IMR-90 (cell line): Measurements from ENCODE around the gene CST9L. TPM values are rescaled to one million over a fixed set of nuclear protein-coding genes. Genes with fewer than 3 reads are reported as not detected.

Source experiments
- ATAC-seq: fragments of 200-7000 bp; cut with Tn5 transposase; 2 replicates; pipeline ENCODE4 v1.9.1; 2020; ENCODE audit warnings: low read depth, mild to moderate bottlenecking, moderate library complexity
- BruUV-seq: library from RNA; stranded (reverse); fragments of 400-500 nt; replicated peaks from 2 replicates; lab custom pipeline; 2021; lab: Mats Ljungman, UMichigan
- CTCF ChIA-PET: fragments of 300-600 bp; formaldehyde crosslinking; extraction: SDS; loops from one replicate; lab custom pipeline; 2021; ENCODE audit warnings: antibody characterized with exemption; lab: Yijun Ruan, JAX
- POLR2A ChIA-PET: fragments of 300-600 bp; sonication (Branson Sonifier 250); formaldehyde crosslinking; loops from one replicate; lab custom pipeline; 2022; ENCODE audit warnings: antibody characterized with exemption; ENCODE audit not compliant: unreplicated experiment; lab: Charles Lee
- DNase-seq: peaks from one replicate; pipeline ENCODE4 v3.0.0; 2013
- H2AFZ ChIP-seq: replicated peaks from 2 replicates; pipeline ENCODE3; 2013; ENCODE audit warnings: low read length, mild to moderate bottlenecking; ENCODE audit not compliant: poor library complexity
- H2AK5ac ChIP-seq: 2 replicates; pipeline ENCODE4 v1.6.1; 2013; ENCODE audit warnings: low read depth, low read length, inconsistent platforms
- H2AK9ac ChIP-seq: replicated peaks from 2 replicates; pipeline ENCODE3; 2013; ENCODE audit warnings: mild to moderate bottlenecking, low read depth, low read length, moderate library complexity; ENCODE audit not compliant: poor library complexity
- H2BK120ac ChIP-seq: 2 replicates; pipeline ENCODE4 v1.6.1; 2013; ENCODE audit warnings: low read depth, low read length, inconsistent platforms
- H2BK15ac ChIP-seq: 3 replicates; pipeline ENCODE4 v1.6.1; 2013; ENCODE audit warnings: low read depth, low read length, inconsistent platforms
- H2BK20ac ChIP-seq: 2 replicates; pipeline ENCODE4 v1.6.1; 2013; ENCODE audit warnings: low read depth, mild to moderate bottlenecking, inconsistent platforms, low read length, moderate library complexity
- H2BK5ac ChIP-seq: 2 replicates; pipeline ENCODE4 v1.6.1; 2013; ENCODE audit warnings: mild to moderate bottlenecking, low read depth, low read length, inconsistent platforms; ENCODE audit not compliant: poor library complexity, severe bottlenecking
- H3K14ac ChIP-seq: replicated peaks from 2 replicates; pipeline ENCODE4 v1.6.1; 2013; ENCODE audit warnings: low read depth, low read length, inconsistent platforms
- H3K18ac ChIP-seq: 2 replicates; pipeline ENCODE4 v1.6.1; 2013; ENCODE audit warnings: low read depth, low read length, control low read depth
- H3K23ac ChIP-seq: 2 replicates; pipeline ENCODE4 v1.6.1; 2013; ENCODE audit warnings: low read depth, low read length, inconsistent platforms
- H3K27ac ChIP-seq: 2 replicates; pipeline ENCODE4 v1.5.1; 2013; ENCODE audit warnings: mild to moderate bottlenecking, control low read depth, low read length; ENCODE audit not compliant: insufficient read depth
- H3K27me3 ChIP-seq: 2 replicates; pipeline ENCODE4 v1.6.1; 2013; ENCODE audit warnings: low read length; ENCODE audit not compliant: control insufficient read depth, insufficient read depth
- H3K36me3 ChIP-seq: 2 replicates; pipeline ENCODE4 v1.6.1; 2013; ENCODE audit warnings: low read length, mixed read lengths; ENCODE audit not compliant: control insufficient read depth, insufficient read depth
- H3K4ac ChIP-seq: 2 replicates; pipeline ENCODE4 v1.6.1; 2013; ENCODE audit warnings: low read depth, low read length, inconsistent platforms
- H3K4me1 ChIP-seq: 2 replicates; pipeline ENCODE4 v1.6.1; 2013; ENCODE audit warnings: low read length, mixed read lengths; ENCODE audit not compliant: control insufficient read depth, insufficient read depth
- H3K4me2 ChIP-seq: 2 replicates; pipeline ENCODE4 v1.6.1; 2013; ENCODE audit warnings: low read depth, mild to moderate bottlenecking, control low read depth, low read length, moderate library complexity
- H3K4me3 ChIP-seq: 2 replicates; pipeline ENCODE4 v1.5.1; 2013; ENCODE audit warnings: low read depth, mild to moderate bottlenecking, control low read depth, low read length, moderate library complexity; ENCODE audit not compliant: insufficient read depth
- H3K56ac ChIP-seq: 2 replicates; pipeline ENCODE4 v1.6.1; 2013; ENCODE audit warnings: low read length, inconsistent platforms; ENCODE audit not compliant: insufficient read depth; ENCODE audit errors: extremely low read depth
- H3K79me1 ChIP-seq, 2 experiments: 2 replicates each; pipeline ENCODE4 v1.6.1; 2013; ENCODE audit warnings: low read length in 2 of 2, inconsistent platforms in 1 of 2, low read depth in 1 of 2
- H3K9ac ChIP-seq: 2 replicates; pipeline ENCODE4 v1.6.1; 2013; ENCODE audit warnings: low read depth, low read length, control low read depth
- H3K9me1 ChIP-seq: 2 replicates; pipeline ENCODE4 v1.6.1; 2013; ENCODE audit warnings: low read length, inconsistent platforms; ENCODE audit not compliant: insufficient read depth
- H3K9me3 ChIP-seq: 2 replicates; pipeline ENCODE4 v1.6.1; 2013; ENCODE audit warnings: low read length; ENCODE audit not compliant: control insufficient read depth, insufficient read depth
- H4K20me1 ChIP-seq: 2 replicates; pipeline ENCODE4 v1.6.1; 2013; ENCODE audit warnings: low read length, inconsistent platforms; ENCODE audit not compliant: insufficient read depth
- H4K5ac ChIP-seq: 2 replicates; pipeline ENCODE4 v1.6.1; 2013; ENCODE audit warnings: mild to moderate bottlenecking, low read depth, low read length, control low read depth
- H4K8ac ChIP-seq, 2 experiments: 2 replicates each; pipeline ENCODE4 v1.6.1; 2013; ENCODE audit warnings: low read depth in 2 of 2, low read length in 2 of 2, control low read depth in 1 of 2, inconsistent platforms in 1 of 2
- H4K91ac ChIP-seq: 2 replicates; pipeline ENCODE4 v1.6.1; 2013; ENCODE audit warnings: low read depth, low read length, inconsistent platforms; ENCODE audit not compliant: insufficient read depth
- CTCF ChIP-seq: conservative IDR thresholded peaks from 2 replicates; pipeline ENCODE4 v1.5.1; 2012; ENCODE audit warnings: mild to moderate bottlenecking, low read depth, low read length, improper control_type of control experiment
- WGBS, 2 experiments: methylation state at CpG; one replicate each; pipeline versions ENCODE4 v1.1.5 to v1.1.7; 2013; ENCODE audit warnings: missing lambda C conversion rate in 2 of 2; ENCODE audit not compliant: insufficient read length in 1 of 2; ENCODE audit errors: extremely low coverage in 2 of 2; 5-methylcytosine and 5-hydroxymethylcytosine counted together
- dilution Hi-C: fragments of 300-500 bp; cut with HindIII; formaldehyde crosslinking; loops from one replicate; pipeline ENCODE4 v1.14.3; 2018; ENCODE audit warnings: low sequenced_read_pairs; ENCODE audit not compliant: unreplicated experiment
- in situ Hi-C: fragments of 300-500 bp; cut with MboI; formaldehyde crosslinking; loops from 3 replicates; pipeline ENCODE4 v1.14.3; 2019; ENCODE audit warnings: low sequenced_read_pairs, inconsistent platforms, mixed read lengths
- intact Hi-C: fragments of 100-400 bp; cut with micrococcal nuclease; formaldehyde crosslinking; loops from 2 replicates; pipeline ENCODE4 v1.10.0; 2022
- polyA plus RNA-seq, 3 experiments: library from polyadenylated mRNA; depleted of rRNA; stranded (reverse); fragments of >200 nt; gene quantifications; 2 replicates each; pipeline ENCODE4 v1.2.3, GENCODE V29; 2012; ENCODE audit warnings: low replicate concordance in 1 of 3
- total RNA-seq: library from RNA; depleted of rRNA; stranded (reverse); fragments of >200 nt; gene quantifications from 2 replicates; pipeline ENCODE4 v1.2.3, GENCODE V29; 2012

Gene CST9L
- total and polyA plus RNA-seq, 2 of the 4 experiments (the other 2 are of a cell fraction): not detected

- TF ChIP-seq CTCF: no peak
- no peak overlapping the region for H2AK5ac ChIP-seq
- WGBS, 2 experiments: no CpG with 5 or more reads among the region's 5 CpGs
- no peak overlapping the region for H4K8ac ChIP-seq
- no peak overlapping the region for H3K18ac ChIP-seq
- ChIA-PET POLR2A (interaction anchor here (0.5 to 0.6 kb wide), 2 partner anchors 10 to 11 kb away, joined by 3 read pairs; no protein-coding TSS in a partner anchor), CTCF (no interaction called here)
- no TSS peak for BruUV-seq
- no peak overlapping the region for H2BK5ac ChIP-seq
- H3K4ac ChIP-seq: no peak overlapping the region
- no peaks in the 10 kb centered on the region for H4K20me1 ChIP-seq
- no peak overlapping the region for H3K14ac ChIP-seq
- no peaks in the 10 kb centered on the region for H3K79me1 ChIP-seq
- H2AFZ ChIP-seq: no peak overlapping the region
- H3K9ac ChIP-seq: no peak overlapping the region
- no peaks in the 10 kb centered on the region for H3K9me1 ChIP-seq
- DNase-seq (peak; percentile 34), ATAC-seq (peak; percentile 92)
- no peak overlapping the region for H3K27ac ChIP-seq
- H3K4me3 ChIP-seq: no peak overlapping the region
- H3K36me3 ChIP-seq: no peaks in the 10 kb centered on the region
- no peaks in the 10 kb centered on the region; the same call in 1 of the 2 replicates for H3K9me3 ChIP-seq
- H3K56ac ChIP-seq: no peak overlapping the region
- H4K91ac ChIP-seq: no peak overlapping the region
- no peaks in the 10 kb centered on the region; the same call in 1 of the 2 replicates for H3K27me3 ChIP-seq
- no peak overlapping the region for H2BK20ac ChIP-seq
- H2BK120ac ChIP-seq: no peak overlapping the region
- no peak overlapping the region for H3K23ac ChIP-seq
- dilution Hi-C loops (no loop called here), in situ Hi-C loops (no loop called here), intact Hi-C loops (no loop called here)
- H2AK9ac ChIP-seq: no peak overlapping the region
- no peak overlapping the region for H4K5ac ChIP-seq
- no peak overlapping the region for H2BK15ac ChIP-seq
- no peak overlapping the region for H3K4me2 ChIP-seq
- no peaks in the 10 kb centered on the region for H3K4me1 ChIP-seq
These were observed 52.9 kb downstream of the CST9L start for GRCh38 chr20:23515250-23515939.
